HepG2 (cell line): ENCODE measurements around the gene ST8SIA3. TPM values are rescaled to one million over a fixed set of nuclear protein-coding genes. Genes with fewer than 3 reads are reported as not detected.

ENCODE experiments used
- ARID5B ChIP-seq: IDR thresholded peaks from 2 replicates; pipeline ENCODE4 v1.4.0; 2020; ENCODE audit warnings: mild to moderate bottlenecking, missing genetic modification reagents
- CENPX ChIP-seq: sonication (generic); formaldehyde crosslinking; IDR thresholded peaks from 2 replicates; pipeline ENCODE4 v1.9.0; 2021; ENCODE audit warnings: mild to moderate bottlenecking, missing genetic modification reagents, moderate library complexity
- HNF1B ChIP-seq: sonication (generic); formaldehyde crosslinking; IDR thresholded peaks from 2 replicates; pipeline ENCODE4 v1.5.1; 2020; ENCODE audit warnings: mild to moderate bottlenecking, moderate library complexity, missing genetic modification reagents
- HNF4A ChIP-seq: sonication (generic); formaldehyde crosslinking; IDR thresholded peaks from 2 replicates; pipeline ENCODE4 v1.4.0; 2020; ENCODE audit warnings: missing genetic modification reagents
- NBN ChIP-seq: fragments of 450-650 bp; conservative IDR thresholded peaks from 2 replicates; pipeline ENCODE4 v1.6.1; 2017
- NFRKB ChIP-seq: fragments of 450-650 bp; IDR thresholded peaks from 2 replicates; pipeline ENCODE4 v1.6.1; 2017
- ZBTB38 ChIP-seq: sonication (generic); formaldehyde crosslinking; IDR thresholded peaks from 2 replicates; pipeline ENCODE4 v1.5.1; 2020; ENCODE audit warnings: mild to moderate bottlenecking, missing genetic modification reagents
- ZKSCAN5 ChIP-seq: sonication (generic); formaldehyde crosslinking; IDR thresholded peaks from 2 replicates; pipeline ENCODE4 v1.5.1; 2020; ENCODE audit warnings: mild to moderate bottlenecking, missing genetic modification reagents
- ZNF230 ChIP-seq: sonication (generic); formaldehyde crosslinking; IDR thresholded peaks from 2 replicates; pipeline ENCODE4 v1.4.0; 2020; ENCODE audit warnings: mild to moderate bottlenecking, missing genetic modification reagents
- ZNF34 ChIP-seq: sonication (generic); formaldehyde crosslinking; IDR thresholded peaks from 2 replicates; pipeline ENCODE4 v1.4.0; 2020; ENCODE audit warnings: mild to moderate bottlenecking, missing genetic modification reagents, borderline replicate concordance
- ZNF660 ChIP-seq: sonication (generic); formaldehyde crosslinking; IDR thresholded peaks from 2 replicates; pipeline ENCODE4 v1.5.1; 2020; ENCODE audit warnings: mild to moderate bottlenecking, low read depth, missing genetic modification reagents, borderline replicate concordance
- ZNF713 ChIP-seq: sonication (generic); formaldehyde crosslinking; IDR thresholded peaks from 2 replicates; pipeline ENCODE4 v1.4.0; 2020; ENCODE audit warnings: mild to moderate bottlenecking, missing genetic modification reagents
- ZNF746 ChIP-seq: sonication (generic); formaldehyde crosslinking; IDR thresholded peaks from 2 replicates; pipeline ENCODE4 v1.8.0; 2022; ENCODE audit warnings: mild to moderate bottlenecking, missing genetic modification reagents
- ZNF788 ChIP-seq: sonication (generic); formaldehyde crosslinking; IDR thresholded peaks from 2 replicates; pipeline ENCODE4 v1.5.0; 2020; ENCODE audit warnings: mild to moderate bottlenecking, missing genetic modification reagents, borderline replicate concordance
- ZNF878 ChIP-seq: sonication (generic); formaldehyde crosslinking; IDR thresholded peaks from 2 replicates; pipeline ENCODE4 v1.8.1; 2023; ENCODE audit warnings: mild to moderate bottlenecking, missing genetic modification reagents, moderate library complexity
- ZSCAN31 ChIP-seq: sonication (generic); formaldehyde crosslinking; IDR thresholded peaks from 2 replicates; pipeline ENCODE4 v1.5.0; 2020; ENCODE audit warnings: low read depth, mild to moderate bottlenecking, missing genetic modification reagents
- polyA plus RNA-seq, 8 experiments: library from polyadenylated mRNA; depleted of rRNA in 3 of 8; stranded (reverse) in 7 of 8; unstranded in 1 of 8; fragments of >200 nt; fragmentation: Illumina TruSeq in 4 of 8; extraction: Trizol in 4 of 8; gene quantifications; 2 replicates each; pipeline versions ENCODE4 v1.2.1 to v1.2.3, GENCODE V29; 2011 to 2016; ENCODE audit warnings: low read depth in 4 of 8, missing spikeins in 1 of 8, mixed read lengths in 1 of 8; ENCODE audit not compliant: insufficient read depth in 1 of 8
- total RNA-seq, 5 experiments: library from RNA; depleted of rRNA; stranded (reverse); fragments of >200 nt; fragmentation: Illumina TruSeq; extraction: Trizol; gene quantifications; 2 replicates each; pipeline ENCODE4 v1.2.3, GENCODE V29; 2016; ENCODE audit warnings: low read depth in 1 of 5
- TF ChIP-seq, protein P1 (sequence below): sonication (generic); formaldehyde crosslinking; IDR thresholded peaks from one replicate; pipeline ENCODE4 v1.5.1; 2020; ENCODE audit warnings: mild to moderate bottlenecking, missing genetic modification reagents; ENCODE audit errors: not compliant biosample characterization

The ST8SIA3 gene
- total and polyA plus RNA-seq, 2 of the 13 experiments (the other 11 are each of a cell fraction or from before 2014, with no cell fraction given) = not detected

DNA sequence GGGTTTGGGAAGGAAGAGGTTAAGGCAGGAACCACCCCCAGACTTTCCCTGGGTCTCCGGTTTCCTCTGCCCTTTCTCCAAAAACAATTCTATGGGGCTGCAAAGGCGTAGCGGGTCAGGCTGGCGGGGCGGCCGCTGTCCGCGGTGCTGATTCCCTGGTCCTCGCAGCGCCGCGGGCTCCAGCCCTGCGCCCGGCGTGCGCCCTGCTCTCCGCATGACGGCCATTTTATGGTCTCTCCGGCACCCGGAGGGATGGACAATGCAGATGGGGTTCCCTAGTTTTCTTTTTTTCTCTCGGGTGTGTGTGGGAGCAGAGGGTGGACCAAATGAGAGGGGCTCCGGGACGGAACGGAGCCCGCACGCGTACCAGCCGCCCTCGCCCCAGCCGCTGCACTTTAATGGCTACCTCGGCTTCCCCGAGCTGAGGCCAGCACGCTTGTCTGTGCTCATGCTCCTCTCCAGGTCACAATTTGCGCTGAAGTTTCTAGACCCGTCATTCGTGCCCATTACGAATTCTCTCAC is 1.6 kb downstream of the ST8SIA3 start (continued):
- no peak for TF ChIP-seq ZNF788 (CRISPR knock-in tag)
- no peak for TF ChIP-seq ZNF713 (CRISPR knock-in tag)
- TF ChIP-seq ZNF230 = peak; percentile 79; the same call in 1 of the 2 replicates
- TF ChIP-seq ZSCAN31 (CRISPR knock-in tag) = no peak
- no peak for TF ChIP-seq CENPX
- no peak for TF ChIP-seq ZBTB38 (CRISPR knock-in tag)
- TF ChIP-seq ZNF746 = peak; percentile 55; the same call in 1 of the 2 replicates
- no peak for TF ChIP-seq HNF4A (CRISPR knock-in tag)
- peak; percentile 75; the same call in 1 of the 2 replicates for TF ChIP-seq ZNF878 (CRISPR knock-in tag)
- TF ChIP-seq ZNF34 = no peak
- no peak for TF ChIP-seq NFRKB
- TF ChIP-seq NBN = no peak
- no peak for TF ChIP-seq ZNF660 (CRISPR knock-in tag)
- no peak for TF ChIP-seq HNF1B (CRISPR knock-in tag)
- no peak for TF ChIP-seq ZKSCAN5 (CRISPR knock-in tag)
- peak; percentile 35; the same call in 1 of the 2 replicates for TF ChIP-seq ARID5B (CRISPR knock-in tag)
- TF ChIP-seq, protein P1, sequence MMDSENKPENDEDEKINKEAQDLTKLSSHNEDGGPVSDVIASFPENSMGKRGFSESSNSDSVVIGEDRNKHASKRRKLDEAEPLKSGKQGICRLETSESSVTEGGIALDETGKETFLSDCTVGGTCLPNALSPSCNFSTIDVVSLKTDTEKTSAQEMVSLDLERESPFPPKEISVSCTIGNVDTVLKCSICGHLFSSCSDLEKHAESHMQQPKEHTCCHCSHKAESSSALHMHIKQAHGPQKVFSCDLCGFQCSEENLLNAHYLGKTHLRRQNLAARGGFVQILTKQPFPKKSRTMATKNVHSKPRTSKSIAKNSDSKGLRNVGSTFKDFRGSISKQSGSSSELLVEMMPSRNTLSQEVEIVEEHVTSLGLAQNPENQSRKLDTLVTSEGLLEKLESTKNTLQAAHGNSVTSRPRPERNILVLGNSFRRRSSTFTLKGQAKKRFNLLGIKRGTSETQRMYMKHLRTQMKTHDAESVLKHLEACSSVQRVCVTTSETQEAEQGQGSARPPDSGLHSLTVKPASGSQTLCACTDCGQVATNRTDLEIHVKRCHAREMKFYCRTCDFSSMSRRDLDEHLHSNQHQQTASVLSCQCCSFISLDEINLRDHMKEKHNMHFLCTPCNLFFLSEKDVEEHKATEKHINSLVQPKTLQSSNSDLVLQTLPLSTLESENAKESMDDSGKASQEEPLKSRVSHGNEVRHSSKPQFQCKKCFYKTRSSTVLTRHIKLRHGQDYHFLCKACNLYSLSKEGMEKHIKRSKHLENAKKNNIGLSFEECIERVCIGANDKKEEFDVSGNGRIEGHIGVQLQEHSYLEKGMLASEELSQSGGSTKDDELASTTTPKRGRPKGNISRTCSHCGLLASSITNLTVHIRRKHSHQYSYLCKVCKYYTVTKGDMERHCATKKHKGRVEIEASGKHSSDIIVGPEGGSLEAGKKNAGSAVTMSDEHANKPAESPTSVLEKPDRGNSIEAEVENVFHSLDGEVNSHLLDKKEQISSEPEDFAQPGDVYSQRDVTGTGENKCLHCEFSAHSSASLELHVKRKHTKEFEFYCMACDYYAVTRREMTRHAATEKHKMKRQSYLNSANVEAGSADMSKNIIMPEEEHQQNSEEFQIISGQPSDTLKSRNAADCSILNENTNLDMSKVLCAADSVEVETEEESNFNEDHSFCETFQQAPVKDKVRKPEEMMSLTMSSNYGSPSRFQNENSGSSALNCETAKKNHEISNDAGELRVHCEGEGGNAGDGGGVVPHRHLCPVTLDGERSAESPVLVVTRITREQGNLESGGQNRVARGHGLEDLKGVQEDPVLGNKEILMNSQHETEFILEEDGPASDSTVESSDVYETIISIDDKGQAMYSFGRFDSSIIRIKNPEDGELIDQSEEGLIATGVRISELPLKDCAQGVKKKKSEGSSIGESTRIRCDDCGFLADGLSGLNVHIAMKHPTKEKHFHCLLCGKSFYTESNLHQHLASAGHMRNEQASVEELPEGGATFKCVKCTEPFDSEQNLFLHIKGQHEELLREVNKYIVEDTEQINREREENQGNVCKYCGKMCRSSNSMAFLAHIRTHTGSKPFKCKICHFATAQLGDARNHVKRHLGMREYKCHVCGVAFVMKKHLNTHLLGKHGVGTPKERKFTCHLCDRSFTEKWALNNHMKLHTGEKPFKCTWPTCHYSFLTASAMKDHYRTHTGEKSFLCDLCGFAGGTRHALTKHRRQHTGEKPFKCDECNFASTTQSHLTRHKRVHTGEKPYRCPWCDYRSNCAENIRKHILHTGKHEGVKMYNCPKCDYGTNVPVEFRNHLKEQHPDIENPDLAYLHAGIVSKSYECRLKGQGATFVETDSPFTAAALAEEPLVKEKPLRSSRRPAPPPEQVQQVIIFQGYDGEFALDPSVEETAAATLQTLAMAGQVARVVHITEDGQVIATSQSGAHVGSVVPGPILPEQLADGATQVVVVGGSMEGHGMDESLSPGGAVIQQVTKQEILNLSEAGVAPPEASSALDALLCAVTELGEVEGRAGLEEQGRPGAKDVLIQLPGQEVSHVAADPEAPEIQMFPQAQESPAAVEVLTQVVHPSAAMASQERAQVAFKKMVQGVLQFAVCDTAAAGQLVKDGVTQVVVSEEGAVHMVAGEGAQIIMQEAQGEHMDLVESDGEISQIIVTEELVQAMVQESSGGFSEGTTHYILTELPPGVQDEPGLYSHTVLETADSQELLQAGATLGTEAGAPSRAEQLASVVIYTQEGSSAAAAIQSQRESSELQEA = no peak
